Cerebellar nuclear complex (tissue), 1 donor: ENCODE results near the gene PLCB3.

Source experiments
- DNase-seq, 2 experiments: peaks; one replicate each; lab custom pipeline; 2025; lab: John Stamatoyannopoulos, UW

Gene PLCB3

DNA sequence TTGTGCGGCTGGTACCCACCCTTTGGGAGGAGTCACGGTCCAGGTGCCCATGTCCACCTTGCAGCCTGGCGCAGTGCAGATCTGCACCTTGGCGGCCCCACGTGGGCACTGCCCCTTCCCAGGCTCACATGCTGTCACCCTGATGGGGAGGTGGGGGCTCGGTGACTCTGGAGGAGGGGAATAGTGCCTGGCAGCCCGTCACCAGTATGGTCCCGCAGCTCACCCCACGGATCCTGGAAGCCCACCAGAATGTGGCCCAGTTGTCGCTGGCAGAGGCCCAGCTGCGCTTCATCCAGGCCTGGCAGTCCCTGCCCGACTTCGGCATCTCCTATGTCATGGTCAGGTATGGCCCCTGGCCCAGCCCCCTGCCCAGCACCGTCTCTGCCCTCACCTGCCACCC, 30.5 kb upstream of the PLCB3 start:
- no peak for DNase-seq

DNA sequence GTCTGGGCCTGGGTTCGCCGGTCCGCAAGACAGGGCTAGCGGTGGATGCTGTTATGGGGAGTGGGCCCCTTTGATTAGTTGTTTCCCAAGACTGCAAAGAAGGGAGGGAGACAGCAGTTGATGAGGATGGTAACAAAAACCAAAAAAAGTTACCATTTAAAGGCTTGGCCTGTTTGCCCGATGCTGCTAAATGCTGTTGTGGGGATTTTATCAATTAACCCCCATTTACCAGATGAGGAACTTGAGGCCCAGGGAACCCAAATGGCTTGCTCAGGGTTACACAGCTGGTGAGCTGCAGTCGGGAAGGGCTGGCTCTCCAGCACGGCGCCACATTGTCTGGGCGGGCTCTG, 28.7 kb upstream of the PLCB3 start:
- DNase-seq: no peak

DNA sequence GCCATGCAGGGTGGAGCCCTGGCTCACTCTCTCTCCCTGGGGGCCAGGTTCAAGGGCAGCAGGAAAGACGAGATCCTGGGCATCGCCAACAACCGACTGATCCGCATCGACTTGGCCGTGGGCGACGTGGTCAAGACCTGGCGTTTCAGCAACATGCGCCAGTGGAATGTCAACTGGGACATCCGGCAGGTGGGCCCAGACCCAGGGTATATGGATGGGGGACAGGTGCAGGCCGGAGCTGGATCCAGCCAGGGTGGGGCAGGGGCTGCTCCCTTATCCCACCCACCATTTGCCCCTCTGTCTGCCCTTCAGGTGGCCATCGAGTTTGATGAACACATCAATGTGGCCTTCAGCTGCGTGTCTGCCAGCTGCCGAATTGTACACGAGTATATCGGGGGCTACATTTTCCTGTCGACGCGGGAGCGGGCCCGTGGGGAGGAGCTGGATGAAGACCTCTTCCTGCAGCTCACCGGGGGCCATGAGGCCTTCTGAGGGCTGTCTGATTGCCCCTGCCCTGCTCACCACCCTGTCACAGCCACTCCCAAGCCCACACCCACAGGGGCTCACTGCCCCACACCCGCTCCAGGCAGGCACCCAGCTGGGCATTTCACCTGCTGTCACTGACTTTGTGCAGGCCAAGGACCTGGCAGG, 28.2 kb upstream of the PLCB3 start:
- no peak for DNase-seq

DNA sequence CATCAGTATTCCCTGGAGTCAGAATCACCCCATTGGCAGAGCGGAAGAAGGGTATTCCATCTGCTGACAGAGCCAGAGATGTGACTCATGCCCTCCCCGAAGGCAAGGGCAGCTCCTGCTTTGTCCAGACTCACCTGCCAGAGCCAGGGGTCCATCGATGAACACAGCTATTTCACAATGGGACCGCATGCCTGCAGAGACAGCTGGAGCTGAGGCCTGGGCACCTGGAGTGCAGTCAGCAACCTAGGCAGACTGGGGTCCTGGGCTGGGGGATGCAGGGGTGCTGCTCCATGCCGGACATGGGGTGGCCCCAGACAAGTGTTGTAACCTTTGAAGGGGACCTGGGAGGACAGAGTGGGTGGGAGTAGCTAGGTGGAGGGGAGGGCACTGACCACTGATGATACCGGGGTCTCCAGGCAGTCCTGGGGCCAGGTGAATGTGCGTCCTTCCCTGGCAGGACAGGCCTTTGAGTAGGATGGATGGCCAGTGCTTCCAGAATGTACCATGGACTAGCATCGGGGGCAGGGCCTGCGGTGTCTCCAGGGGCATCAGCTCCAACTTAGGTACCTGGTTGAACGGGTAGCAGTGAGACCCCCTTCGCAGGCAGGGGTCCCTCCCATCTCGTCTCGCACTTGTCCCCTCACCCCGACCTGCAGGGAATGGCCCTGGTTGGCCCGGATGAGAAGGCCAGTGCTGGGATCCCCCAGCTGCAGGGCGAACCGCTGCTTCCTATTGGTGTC, 27.0 kb upstream of the PLCB3 start:
- no peak for DNase-seq

DNA sequence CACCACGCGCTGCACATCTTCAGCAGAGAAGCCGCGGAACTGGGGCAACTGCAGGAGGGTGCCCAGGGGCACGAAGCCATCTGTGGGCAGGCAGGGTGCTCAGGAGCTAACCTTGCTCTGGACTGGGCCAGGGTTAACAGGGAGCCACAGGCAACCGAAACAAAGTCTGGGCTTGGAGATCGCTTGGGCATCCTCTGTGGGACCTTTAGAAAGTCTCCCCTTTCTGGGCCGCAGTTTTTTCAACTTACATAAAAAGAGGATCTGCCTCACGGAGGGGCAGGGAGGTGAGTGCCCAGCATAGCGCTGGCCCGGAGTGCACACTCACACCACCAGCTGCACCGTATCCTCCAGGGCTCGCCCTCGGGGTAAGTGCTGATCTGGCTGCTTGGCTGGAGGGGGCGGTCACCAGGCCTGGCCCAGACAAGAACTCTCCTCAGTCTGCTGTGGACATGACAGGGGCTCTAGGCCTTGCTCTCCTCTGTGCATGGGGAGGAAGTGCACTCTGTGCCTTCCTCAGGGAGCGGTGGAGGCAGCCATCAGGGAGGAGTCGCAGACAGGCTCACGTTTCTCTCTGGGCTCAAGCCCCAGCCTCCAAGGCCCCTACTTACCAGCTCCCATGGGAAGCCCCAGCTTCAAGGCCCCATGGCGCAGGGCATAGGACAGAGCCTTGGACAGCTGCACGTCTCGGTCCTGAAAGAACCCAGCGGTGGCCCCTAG, 26.3 kb upstream of the PLCB3 start:
- DNase-seq: no peak

DNA sequence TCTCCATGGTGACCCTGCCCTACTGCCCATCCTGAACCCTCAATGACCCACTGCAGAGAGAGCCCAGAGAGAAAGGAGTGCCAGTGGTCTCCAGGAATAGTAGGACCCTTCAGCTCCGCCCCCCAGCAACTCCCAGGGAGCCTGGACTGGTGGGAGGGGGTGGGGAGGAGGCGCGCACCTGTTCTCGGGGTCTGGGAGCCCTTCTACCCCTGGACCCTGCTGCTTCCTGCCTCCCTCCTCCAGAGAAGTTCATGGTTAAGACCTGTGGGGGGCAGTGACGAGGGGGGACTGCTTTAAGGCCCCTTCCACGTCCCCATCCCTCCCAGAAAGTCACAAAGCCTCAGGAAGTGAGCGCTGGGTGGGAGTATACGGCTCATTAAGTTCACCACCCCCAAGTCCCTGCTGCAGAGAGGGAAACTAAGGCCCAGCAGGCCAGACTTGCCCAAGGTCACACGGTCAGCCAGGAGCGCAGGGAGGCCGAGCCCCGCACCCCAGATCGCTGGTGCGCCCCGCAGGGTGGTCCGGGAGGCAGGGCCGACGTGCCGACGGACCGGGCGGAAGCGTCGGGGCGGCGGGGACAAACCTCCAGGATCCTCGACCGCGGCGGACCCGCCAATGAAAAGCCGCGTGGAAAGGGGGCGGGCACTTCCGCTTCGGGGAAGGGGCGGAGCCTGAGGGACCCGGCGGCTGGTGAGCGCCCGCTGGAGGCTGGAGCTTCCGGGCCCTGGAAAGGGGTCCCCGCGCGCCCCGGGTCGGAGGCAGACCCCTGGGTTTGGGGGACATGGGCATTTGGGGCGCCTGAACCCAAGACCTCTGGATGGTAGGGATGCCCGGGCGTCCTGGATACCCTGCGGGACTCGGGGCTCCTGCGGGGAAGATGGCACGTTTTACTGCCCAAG, 25.5 kb upstream of the PLCB3 start, which contains the start of the genes NUDT22 and TRPT1:
TSS of gene NUDT22 (plus strand) at position 667 of the 899 bp plus-strand sequence. CDS start 379 bp downstream, outside the sequence.
TSS of gene TRPT1 (minus strand) at position 579 of the 899 bp plus-strand sequence. CDS start at position 253, 326 bp downstream.
- peak in 1 of 2 experiments; percentile 31 for DNase-seq

DNA sequence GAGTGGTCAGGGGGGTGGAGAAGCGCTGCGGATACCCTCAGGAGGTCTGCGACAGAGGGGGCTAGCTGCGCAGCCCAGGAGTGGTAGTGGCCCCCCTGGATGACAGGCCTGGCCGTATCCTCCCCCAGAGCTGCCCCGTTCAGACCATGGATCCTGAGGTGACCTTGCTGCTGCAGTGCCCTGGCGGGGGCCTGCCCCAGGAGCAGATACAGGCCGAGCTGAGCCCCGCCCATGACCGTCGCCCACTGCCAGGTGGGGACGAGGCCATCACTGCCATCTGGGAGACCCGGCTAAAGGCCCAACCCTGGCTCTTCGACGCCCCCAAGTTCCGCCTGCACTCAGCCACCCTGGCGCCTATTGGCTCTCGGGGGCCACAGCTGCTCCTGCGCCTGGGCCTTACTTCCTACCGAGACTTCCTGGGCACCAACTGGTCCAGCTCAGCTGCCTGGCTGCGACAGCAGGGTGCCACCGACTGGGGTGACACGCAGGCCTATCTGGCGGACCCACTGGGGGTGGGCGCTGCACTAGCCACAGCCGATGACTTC, 24.8 kb upstream of the PLCB3 start:
- no peak for DNase-seq

DNA sequence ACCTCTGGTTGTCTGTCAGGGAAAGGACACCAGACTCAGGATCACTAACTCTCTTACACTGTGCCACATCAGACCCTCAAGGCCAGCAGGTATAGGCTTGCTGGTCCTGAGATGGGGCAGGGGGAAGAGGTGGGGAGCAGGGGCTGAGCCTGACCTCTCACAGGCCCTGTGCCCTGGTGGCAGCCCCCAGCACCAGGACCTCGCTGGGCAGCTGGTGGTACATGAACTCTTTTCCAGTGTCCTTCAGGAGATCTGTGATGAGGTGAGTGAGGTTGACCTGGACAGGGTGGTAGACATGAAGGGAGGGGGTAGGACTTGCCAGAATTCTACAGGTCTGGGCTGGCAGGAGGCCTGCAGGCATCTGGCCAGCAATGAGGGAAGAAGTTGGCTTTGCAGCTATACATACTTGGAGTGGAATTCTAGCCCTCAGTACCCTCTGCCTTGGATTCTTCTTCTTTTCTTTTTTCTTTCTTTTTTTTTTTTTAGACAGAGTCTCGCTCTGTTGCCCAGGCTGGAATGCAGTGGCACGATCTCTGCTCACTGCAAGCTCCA, 23.8 kb upstream of the PLCB3 start:
- DNase-seq: no peak

DNA sequence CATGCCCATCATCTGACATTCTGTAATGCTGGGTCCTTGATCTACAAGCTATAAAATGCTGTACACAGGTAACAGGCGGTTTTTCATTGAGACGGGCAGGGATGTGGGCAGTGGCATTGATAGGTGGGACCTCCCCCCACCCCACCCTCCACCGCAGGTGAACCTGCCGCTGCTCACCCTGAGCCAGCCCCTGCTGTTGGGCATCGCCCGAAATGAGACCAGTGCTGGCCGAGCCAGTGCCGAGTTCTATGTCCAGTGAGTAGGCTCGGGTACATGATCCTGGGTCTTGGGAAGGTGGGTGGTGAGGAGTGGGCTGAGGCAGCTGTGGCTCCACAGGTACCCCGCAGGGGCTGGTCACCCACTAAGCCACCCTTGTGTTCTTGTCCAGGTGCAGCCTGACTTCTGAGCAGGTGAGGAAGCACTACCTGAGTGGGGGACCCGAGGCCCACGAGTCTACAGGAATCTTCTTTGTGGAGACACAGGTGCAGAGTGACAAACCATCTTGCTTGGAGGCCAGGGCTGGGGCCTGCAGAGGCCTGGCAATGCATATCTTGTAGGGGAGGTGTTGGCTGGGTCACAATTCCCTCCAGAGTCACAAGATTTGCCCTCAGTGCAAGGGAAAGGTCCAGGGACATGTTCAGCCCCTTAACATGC, 22.1 kb upstream of the PLCB3 start:
- no peak for DNase-seq

DNA sequence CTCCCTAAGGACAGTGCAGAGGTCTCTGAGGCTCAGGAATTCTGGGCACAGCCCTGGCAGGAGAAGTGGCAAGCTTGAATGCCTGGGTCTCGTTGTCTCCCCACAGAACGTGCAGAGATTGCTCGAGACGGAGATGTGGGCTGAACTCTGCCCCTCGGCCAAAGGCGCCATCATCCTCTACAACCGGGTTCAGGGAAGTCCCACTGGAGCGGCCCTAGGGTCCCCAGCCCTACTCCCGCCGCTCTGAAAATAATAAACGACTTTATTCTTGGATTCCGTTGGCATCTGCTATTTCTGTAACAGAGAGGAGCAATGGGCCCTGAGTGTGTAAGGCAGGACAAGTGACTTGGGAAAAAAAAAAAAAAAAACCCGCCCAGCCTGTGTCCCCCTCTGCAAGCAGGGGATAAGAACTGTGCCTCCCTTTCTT, 21.6 kb upstream of the PLCB3 start:
- no peak for DNase-seq

DNA sequence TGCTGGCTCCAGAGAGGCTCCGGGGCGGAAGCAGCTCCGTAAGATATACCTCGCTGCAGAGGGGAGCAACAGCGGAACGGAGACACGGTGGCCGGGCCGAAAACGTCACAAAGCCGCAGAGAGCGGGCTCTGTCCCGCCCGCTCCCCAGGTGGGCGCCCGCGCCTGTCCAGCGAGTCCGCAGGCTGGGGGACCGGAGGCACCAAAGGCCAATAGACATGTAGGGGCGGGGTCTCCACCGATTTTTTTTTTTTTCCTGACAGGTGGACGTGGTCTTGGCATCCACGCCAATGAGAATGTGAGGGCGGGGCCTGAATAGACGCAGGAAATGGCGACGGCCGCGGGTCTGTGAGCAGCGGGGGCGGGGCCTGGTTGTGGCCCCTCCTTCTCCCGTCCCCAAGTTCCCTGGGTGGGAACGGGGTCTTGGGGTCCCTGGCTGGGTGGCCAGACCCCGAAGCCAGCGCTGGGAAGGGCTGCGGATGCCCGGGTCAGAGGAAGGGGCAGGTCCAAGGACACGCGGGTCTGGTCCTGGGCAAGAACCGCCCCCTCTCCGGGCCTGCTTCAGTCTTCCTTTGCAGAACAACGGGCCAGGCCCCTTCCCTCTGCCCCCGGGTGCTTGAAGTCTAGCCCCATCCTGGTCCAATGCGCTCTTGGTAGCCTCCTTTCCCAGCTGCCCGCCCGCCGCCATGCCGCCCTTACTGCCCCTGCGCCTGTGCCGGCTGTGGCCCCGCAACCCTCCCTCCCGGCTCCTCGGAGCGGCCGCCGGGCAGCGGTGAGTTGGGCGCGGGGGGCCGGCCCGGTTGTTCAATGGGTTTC, 21.0 kb upstream of the PLCB3 start, which contains the start of gene DNAJC4:
TSS of gene DNAJC4 (plus strand) at position 378 of the 814 bp plus-strand sequence. CDS start at position 685, 307 bp downstream.
- peak; percentile 82 to 95 for DNase-seq

DNA sequence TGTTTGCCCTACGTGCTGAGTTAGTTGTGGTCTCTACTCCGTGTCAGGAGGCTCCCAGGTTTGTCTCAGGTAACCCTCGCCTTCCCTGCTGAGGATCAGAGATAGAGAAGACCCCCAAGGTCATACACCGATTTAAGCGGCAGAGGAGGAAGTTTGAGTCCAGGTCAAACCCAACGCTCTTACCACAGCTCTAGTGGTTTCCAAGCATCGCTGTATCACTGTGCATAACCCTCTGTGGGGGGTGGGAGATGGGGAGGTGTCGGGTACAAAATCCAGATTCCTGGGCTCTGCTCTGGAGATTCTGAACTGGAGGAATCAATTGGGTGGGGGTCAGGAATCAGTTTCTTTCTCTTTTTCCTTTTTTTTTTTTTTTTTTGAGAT, 20.4 kb upstream of the PLCB3 start:
- DNase-seq: no peak

DNA sequence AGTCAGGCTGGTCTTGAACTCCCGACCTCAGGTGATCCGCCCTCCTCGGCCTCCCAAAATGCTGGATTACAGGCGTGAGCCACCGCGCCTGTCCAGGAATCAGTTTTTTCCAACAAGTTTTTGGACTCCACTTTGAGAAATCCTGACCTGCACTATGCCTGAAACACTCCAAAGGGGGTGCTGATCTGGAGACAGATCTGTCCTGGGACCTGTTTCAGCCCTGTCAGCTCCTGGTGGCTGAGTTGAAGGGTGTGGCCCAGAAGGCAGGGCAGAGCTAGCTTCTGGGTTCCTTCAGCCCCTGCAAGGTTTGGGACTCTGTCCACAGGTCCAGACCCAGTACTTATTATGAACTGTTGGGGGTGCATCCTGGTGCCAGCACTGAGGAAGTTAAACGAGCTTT, 19.8 kb upstream of the PLCB3 start:
- DNase-seq: no peak

DNA sequence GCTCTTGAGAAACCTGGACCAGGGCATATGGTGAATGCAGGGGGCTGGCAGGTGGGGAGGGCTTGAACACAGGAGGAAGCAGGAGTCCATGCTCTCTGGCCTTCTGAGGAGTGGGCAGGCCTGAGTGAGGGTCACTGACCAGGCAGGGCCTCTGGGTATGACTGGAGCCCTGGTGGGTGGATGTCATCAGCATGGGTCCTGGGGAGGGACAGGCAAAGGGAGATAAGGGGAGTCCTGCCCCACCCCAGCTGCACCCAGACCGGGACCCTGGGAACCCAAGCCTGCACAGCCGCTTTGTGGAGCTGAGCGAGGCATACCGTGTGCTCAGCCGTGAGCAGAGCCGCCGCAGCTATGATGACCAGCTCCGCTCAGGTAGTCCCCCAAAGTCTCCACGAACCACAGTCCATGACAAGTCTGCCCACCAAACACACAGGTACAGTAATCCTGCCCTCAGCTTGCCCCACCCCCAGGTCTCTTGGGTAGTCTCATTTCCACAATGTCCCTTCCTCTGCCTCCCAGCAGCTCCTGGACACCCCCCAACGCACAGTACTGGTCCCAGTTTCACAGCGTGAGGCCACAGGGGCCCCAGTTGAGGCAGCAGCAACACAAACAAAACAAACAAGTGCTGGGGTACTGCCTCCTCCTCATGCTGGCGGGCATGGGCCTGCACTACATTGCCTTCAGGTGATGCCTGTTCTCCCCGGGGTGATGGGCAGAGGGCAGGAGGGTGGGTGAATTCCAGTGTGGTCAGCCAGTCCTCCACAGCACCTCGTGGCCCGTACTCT, 19.0 kb upstream of the PLCB3 start:
- no peak for DNase-seq

DNA sequence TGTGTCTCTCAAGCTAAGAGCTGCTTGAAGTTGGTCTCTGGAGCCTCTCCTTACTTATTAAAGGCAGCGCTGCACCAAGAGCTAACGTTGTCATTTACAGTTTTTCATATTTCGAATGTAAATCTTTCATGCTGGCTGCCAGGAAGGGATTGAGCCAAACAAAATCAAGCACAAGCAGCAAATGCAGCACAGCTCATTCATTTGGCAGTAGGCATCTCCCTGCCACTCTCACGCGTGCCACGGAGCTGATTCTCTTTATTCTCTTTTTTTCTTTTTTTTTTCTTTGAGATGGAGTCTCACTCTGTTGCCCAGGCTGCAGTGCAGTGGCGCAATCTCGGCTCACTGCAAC, 18.4 kb upstream of the PLCB3 start:
- DNase-seq: no peak

DNA sequence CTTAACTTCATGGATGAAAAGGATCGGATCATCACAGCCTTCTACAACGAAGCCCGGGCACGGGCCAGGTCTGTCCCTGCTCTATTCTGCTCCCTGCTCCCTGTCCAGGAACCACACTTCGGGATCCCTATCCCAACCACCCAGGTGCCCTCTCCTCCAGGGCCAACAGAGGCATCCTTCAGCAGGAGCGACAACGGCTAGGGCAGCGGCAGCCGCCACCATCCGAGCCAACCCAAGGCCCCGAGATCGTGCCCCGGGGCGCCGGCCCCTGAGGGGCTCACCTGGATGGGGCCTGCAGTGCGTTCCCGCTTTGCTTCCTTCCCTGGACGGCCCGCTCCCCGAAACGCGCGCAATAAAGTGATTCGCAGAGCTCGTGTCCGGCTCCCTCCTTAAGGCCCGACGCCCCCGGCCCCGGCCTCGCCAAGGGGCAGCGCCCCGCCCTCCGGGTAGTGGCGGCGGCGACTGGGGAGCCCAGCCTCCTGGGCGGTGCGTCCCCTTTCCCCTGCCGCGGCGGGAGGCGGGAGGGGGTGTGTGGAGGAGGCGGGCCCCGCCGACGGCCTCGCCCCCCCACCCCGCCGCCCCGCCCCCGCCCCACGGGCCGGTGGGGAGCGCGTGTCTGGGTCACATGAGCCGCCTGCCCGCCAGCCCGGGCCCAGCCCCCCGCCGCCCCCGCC, 17.3 kb upstream of the PLCB3 start, which contains the start of gene VEGFB:
TSS of gene VEGFB (plus strand) at position 672 of the 674 bp plus-strand sequence. CDS start 250 bp downstream, outside the sequence.
- DNase-seq: no peak

DNA sequence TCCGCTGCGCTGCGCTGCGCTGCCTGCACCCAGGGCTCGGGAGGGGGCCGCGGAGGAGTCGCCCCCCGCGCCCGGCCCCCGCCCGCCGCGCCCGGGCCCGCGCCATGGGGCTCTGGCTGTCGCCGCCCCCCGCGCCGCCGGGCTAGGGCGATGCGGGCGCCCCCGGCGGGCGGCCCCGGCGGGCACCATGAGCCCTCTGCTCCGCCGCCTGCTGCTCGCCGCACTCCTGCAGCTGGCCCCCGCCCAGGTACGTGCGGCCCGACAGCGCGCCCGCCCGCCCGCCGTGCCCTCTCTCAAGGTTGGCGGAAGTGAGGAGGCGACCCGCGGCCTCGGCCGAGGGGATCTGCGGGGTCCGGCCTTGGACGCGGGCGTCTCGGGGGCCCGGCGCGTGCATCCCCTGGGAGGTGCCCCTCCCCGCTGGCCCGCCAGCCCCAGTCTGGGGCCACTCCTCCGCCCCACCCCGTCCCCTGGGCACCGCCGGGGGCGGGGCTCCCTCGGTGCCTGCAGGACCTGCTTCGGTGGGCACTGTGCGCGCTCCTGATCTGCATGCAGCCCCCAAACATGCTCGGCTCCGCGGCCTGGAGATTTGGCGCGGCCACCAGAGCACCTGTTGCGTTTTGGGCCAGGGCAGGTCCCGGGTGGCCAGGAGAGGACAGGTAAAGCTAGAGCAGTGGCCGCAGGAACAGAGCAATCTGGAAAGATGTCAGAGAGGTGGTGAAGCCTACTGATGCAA, 16.5 kb upstream of the PLCB3 start:
- DNase-seq: no peak
